Measurements from ENCODE around the gene ARHGAP45. TPM values are rescaled to one million over a fixed set of nuclear protein-coding genes. Genes with fewer than 3 reads are reported as not detected.

Gene ARHGAP45
- total RNA-seq, 2 experiments from 2014 or later, result 433 to 445 TPM

DNA sequence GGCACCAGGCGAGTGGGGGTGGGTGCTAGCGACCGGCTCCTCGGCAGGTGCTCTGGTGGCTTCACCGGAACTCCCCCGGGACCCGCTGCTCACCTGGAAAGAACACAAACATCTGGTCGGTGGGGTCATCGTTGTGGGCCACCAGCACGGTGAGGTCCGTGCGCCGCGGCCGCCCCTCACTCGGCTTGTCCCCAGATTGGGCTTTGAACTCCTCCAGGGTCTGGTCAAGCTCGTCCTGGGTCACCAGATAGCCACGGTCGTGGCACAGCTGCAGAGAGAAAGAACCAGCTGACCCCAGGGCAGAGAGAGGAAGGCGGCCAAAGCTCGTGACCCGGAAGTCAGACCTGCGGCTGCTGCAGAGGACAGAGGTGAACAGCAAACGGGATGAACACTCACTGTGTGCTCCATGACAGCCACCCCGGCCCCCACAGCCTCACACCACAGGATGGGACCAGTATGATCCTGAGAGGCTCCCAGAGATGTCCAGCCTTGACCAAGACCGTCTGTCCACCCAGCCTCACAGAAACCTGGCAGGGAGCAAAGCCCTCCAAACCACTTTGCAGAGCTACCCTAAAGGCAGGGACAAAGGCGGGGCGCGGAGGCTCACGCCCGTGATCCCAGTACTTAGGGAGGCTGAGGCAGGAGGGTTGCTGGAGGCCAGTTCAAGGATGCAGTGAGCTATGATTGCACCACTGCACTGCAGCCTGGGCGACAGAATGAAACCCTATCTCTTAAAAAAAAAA is 27.0 kb downstream of the ARHGAP45 start:
- ChIA-PET POLR2A (interaction anchor here (0.8 to 2.2 kb wide), 8 partner anchors 9 to 67 kb away, joined by 3 to 10 read pairs (median 3); partner anchors contain the start of genes ARHGAP45, CNN2 and GPX4), CTCF (interaction anchor here (1.0 to 1.7 kb wide), 4 partner anchors 99 to 230 kb away, joined by 3 to 4 read pairs (median 3); no protein-coding TSS in a partner anchor)
- Mint-ChIP-seq H3K27ac (peak overlapping the region; percentile 86), H3K27me3 (ENCODE audit: low read depth) (no peaks in the 10 kb centered on the region), H3K9me3 (ENCODE audit: insufficient read depth) (no peaks in the 10 kb centered on the region), H3K36me3 (ENCODE audit: low read depth) (peaks cover 21% of the 10 kb centered on the region), H3K4me1 (ENCODE audit: low read depth) (peaks cover 62% of the 10 kb centered on the region), H3K4me3 (peak overlapping the region; percentile 93)
- DNase-seq (no peak), ATAC-seq (no peak)

DNA sequence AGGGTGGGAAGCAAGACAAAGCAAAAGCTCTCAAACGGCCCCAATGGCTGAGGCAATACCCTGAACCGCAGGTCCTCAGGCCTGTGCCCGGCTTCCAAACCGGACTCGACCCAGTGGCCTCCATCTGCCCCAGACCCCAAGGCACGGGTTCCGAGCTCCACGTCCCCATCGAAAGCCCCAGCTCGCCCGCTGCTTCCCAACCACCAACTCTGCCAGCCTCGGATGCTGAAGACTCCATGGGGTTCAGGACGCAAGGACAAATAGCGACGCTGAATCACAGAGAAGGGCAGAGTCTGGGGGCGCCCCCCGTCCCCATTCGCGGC is 27.6 kb downstream of the ARHGAP45 start:
- Mint-ChIP-seq H3K4me1 (ENCODE audit: low read depth) (peaks cover 60% of the 10 kb centered on the region), H3K4me3 (peak overlapping the region; percentile 93), H3K36me3 (ENCODE audit: low read depth) (peaks cover 21% of the 10 kb centered on the region), H3K27ac (peak overlapping the region; percentile 86), H3K9me3 (ENCODE audit: insufficient read depth) (no peaks in the 10 kb centered on the region), H3K27me3 (ENCODE audit: low read depth) (no peaks in the 10 kb centered on the region)
- ATAC-seq (no peak), DNase-seq (no peak)
- ChIA-PET POLR2A (interaction anchor here (0.8 to 2.2 kb wide), 7 partner anchors 8 to 68 kb away, joined by 3 to 10 read pairs (median 3); partner anchors contain the start of genes ARHGAP45, CNN2 and GPX4), CTCF (interaction anchor here (1.0 to 1.1 kb wide), 2 partner anchors 98 to 231 kb away, joined by 3 to 4 read pairs; no protein-coding TSS in a partner anchor)

DNA sequence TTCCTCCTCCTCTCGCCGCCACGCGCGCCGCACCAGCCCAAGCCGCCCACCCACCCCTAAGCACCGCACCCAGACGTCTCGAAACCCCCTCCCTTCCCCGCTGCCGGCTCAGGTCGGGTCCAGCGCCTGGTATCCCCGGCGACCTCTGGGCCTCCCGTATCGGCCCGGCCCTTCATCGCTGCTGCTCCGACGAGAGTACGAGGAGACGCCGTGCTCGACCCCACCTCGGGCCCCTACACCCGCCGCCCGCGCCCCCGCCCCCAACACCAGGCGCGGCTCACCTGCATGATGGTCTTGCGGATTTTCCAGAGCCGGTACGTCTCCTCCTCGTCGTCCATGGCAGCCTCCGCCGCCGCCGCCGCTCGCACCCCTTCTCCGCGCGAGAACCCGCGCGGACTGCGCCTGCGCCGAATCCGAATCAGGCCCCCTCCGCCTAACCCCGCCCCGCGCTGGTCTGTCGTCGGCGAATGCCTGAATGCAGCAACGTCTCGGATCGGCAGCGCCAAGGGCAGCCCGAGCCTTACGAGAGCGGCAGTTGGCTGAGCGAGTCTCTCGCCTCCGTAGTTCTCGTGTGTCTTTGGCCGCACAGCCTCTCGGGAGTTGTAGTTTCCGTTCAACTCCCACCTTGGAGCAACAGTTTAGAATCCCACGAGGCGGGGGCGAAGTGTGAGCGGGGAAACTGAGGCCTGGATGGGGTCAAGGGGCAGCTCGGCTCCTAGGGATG is 28.2 kb downstream of the ARHGAP45 start, which contains the start of gene POLR2E:
POLR2E (minus strand) TSS at position 398 of the 724 bp plus-strand sequence; CDS start at position 338, 60 bp downstream.
- no peaks in the 10 kb centered on the region for H3K27me3 Mint-ChIP-seq (ENCODE audit: low read depth)
- POLR2A ChIA-PET, result interaction anchor here (0.8 to 2.2 kb wide), 5 partner anchors 9 to 69 kb away, joined by 3 to 10 read pairs (median 4); partner anchors contain the start of genes CNN2 and GPX4
- CTCF ChIA-PET, result no interaction called here
- H3K4me3 Mint-ChIP-seq, result peak within 1 kb of the TSS; percentile 93
- H3K27ac Mint-ChIP-seq, result peak within 1 kb of the TSS; percentile 86
- peaks cover 24% of the 10 kb centered on the region for H3K36me3 Mint-ChIP-seq (ENCODE audit: low read depth)
- H3K4me1 Mint-ChIP-seq (ENCODE audit: low read depth), result peaks cover 61% of the 10 kb centered on the region
- DNase-seq (peak; percentile 98), ATAC-seq (peak; percentile 96)
- H3K9me3 Mint-ChIP-seq (ENCODE audit: insufficient read depth), result no peaks in the 10 kb centered on the region

DNA sequence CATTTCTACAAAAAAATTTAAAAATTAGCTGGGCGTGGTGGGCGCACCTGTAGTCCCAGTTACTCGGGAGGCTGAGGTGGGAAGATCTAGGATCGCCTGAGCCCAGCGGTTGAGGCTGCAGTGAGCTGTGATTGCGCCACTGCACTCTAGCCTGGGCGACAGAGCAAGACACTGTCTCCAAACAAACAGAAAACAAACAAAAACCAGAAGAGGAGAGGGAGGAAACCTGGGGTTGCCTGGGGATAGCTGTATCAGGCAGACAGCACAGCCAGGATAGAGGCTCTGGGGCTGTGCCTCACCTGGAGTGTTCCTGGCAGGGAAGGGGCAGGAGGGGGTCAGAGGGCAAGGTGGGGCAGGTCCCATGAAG is 30.8 kb downstream of the ARHGAP45 start:
- POLR2A ChIA-PET, result interaction anchor here (0.8 kb wide), 1 partner anchor 31 kb away, joined by 3 read pairs; the partner anchor contains the start of gene ARHGAP45
- Mint-ChIP-seq H3K4me3 (no peak overlapping the region), H3K27me3 (ENCODE audit: low read depth) (no peaks in the 10 kb centered on the region), H3K9me3 (ENCODE audit: insufficient read depth) (no peaks in the 10 kb centered on the region), H3K36me3 (ENCODE audit: low read depth) (peaks cover 15% of the 10 kb centered on the region), H3K27ac (peak overlapping the region; percentile 66), H3K4me1 (ENCODE audit: low read depth) (peaks cover 64% of the 10 kb centered on the region)
- CTCF ChIA-PET, result interaction anchor here (1.1 to 1.4 kb wide), 2 partner anchors 31 to 32 kb away, joined by 4 read pairs; partner anchors contain the start of gene ARHGAP45
- ATAC-seq (no peak), DNase-seq (no peak)

DNA sequence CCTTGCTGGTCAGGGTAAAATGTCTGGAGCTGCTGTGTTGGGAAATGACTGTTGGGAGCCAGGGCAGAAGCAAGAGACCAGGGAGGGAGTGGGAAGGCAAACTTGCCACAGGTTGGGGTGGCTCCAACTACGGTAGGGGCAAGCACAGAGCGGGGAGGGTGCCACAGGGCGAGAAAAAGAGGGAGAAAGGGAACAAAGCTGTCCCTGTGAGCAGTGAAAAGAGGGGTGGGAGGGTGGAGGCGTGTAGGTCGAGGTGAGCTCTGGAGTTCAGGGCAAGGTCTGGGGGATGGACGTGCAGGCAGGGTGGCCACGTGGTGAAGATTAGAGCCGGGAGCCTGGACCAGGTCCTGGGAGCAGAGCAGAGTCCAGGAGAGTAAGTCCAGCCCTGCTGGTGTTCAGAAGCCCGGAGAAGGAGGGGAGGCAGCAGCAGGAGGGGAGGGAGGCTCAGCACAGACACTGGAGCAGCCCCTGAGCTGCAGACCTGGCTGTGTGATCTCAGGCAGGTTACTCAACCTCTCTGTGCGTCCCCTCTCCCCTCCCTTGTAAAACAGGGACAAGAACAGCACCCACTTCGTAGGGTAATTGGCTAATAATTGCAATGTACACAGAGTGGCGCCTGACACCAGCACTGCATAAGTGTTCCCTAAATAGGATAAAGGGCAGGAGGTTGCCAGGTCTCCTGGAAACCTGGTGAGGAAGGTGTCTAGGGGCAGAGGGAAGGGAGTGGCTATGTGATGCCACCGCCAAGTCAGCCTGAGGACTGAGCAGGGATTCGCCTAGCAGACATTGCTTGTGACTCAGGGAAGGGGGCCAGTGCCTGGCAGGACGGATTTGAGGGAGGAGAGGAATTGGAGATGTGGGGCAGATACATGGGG is 31.4 kb downstream of the ARHGAP45 start:
- Mint-ChIP-seq H3K4me1 (ENCODE audit: low read depth) (peaks cover 63% of the 10 kb centered on the region), H3K27me3 (ENCODE audit: low read depth) (no peaks in the 10 kb centered on the region), H3K9me3 (ENCODE audit: insufficient read depth) (no peaks in the 10 kb centered on the region), H3K36me3 (ENCODE audit: low read depth) (peaks cover 9% of the 10 kb centered on the region), H3K27ac (peak overlapping the region; percentile 66), H3K4me3 (no peak overlapping the region)
- ATAC-seq, result no peak
- ChIA-PET POLR2A (interaction anchor here (0.8 to 1.4 kb wide), 2 partner anchors 10 to 32 kb away, joined by 3 to 6 read pairs; partner anchors contain the start of gene ARHGAP45), CTCF (interaction anchor here (1.1 to 1.4 kb wide), 2 partner anchors 32 to 33 kb away, joined by 4 read pairs; partner anchors contain the start of gene ARHGAP45)
- DNase-seq, result no peak

DNA sequence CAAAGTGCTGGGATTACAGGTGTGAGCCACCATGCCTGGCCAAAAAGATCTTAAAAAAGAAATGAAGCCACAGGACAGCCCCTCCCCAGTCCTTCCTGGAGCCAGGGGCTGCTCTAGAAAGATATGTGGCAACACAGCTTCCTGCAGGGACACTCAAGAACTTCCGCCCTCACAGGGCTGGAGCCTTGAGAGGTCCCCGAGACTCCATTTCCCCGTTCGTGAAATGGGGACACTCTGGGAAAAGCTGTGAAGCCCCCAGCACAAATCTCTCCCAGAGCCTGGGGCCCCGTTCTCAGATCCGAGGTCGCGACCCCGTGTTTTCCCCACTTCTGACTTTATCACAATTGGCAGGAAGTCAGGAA is 34.4 kb downstream of the ARHGAP45 start:
- Mint-ChIP-seq H3K4me1 (ENCODE audit: low read depth) (peaks cover 59% of the 10 kb centered on the region), H3K27me3 (ENCODE audit: low read depth) (no peaks in the 10 kb centered on the region), H3K27ac (peak overlapping the region; percentile 85), H3K9me3 (ENCODE audit: insufficient read depth) (no peaks in the 10 kb centered on the region), H3K4me3 (peak overlapping the region; percentile 47), H3K36me3 (ENCODE audit: low read depth) (peaks cover 3% of the 10 kb centered on the region)
- no peak for ATAC-seq
- CTCF ChIA-PET, result interaction anchor here (0.8 to 1.9 kb wide), 6 partner anchors 12 to 165 kb away, joined by 3 to 7 read pairs (median 5); partner anchors contain the start of gene SBNO2
- no peak for DNase-seq
- POLR2A ChIA-PET, result interaction anchor here (0.7 to 1.4 kb wide), 6 partner anchors 10 to 168 kb away, joined by 3 to 6 read pairs (median 4); partner anchors contain the start of genes ARHGAP45 and CIRBP

DNA sequence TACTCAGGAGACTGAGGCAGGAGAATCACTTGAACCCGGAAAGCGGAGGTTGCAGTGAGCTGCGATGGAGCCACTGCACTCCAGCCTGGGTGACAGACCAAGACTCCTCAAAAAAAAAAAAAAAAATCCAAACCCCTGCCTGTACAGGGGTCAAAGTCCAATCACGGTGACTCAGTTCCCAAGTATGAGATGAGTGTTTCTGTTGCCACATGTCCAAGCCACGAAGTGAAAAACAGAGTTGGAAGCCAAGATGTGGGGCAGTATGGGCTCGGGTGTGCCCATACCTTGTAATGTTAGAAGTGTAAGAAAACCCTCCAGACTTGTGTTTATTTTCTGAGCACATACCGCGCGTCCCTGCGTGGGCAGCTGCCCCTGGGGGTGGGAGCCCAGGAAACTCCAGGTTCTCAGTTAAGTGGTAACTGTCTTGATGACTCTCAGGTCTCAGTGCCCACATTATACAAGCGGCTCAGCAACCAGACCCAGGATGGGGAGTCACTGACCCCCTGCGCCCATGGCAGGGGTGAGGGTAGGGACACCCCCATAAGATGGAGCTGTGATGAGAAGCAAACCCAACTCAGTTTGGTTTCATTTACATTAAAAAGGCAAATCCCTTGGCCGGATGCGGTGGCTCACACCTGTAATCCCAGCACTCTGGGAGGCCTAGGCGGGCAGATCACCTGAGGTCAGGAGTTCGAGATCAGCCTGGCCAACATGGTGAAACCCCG is 35.6 kb downstream of the ARHGAP45 start:
- Mint-ChIP-seq H3K27me3 (ENCODE audit: low read depth) (no peaks in the 10 kb centered on the region), H3K9me3 (ENCODE audit: insufficient read depth) (no peaks in the 10 kb centered on the region), H3K27ac (peak overlapping the region; percentile 85), H3K36me3 (ENCODE audit: low read depth) (peaks cover 6% of the 10 kb centered on the region), H3K4me3 (peak overlapping the region; percentile 58), H3K4me1 (ENCODE audit: low read depth) (peaks cover 54% of the 10 kb centered on the region)
- POLR2A ChIA-PET, result interaction anchor here (0.6 to 2.2 kb wide), 5 partner anchors 9 to 90 kb away, joined by 3 to 10 read pairs (median 3); partner anchors contain the start of gene ARHGAP45
- CTCF ChIA-PET, result interaction anchor here (1.2 to 1.9 kb wide), 4 partner anchors 10 to 164 kb away, joined by 3 to 7 read pairs (median 5); no protein-coding TSS in a partner anchor
- ATAC-seq, result no peak
- peak; percentile 51 for DNase-seq

DNA sequence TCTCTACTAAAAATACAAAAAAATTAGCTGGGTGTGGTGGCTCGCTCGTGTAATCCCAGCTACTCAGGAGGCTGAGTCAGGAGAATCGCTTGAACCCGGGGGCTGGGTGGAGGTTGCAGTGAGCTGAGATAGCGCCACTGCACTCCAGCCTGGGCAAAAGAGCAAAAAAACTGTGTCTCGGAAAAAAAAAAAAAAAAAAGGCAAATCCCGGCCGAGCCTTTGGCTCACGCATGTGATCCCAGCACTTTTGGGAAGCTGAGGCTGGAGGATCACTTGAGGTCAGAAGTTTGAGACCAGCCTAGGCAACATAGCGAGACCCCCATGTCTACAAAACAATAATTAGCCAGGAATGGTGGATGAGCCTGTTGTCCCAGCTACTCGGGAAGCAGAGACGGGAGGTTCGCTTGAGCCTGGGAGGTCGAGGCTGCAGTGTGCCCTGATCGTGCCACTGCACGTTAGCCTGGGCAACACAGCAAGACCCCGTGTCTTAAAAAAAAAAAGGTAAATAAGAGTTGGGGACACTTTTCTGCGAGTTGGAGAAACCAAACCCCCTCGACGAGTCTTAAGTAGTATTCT is 36.3 kb downstream of the ARHGAP45 start:
- POLR2A ChIA-PET, result interaction anchor here (0.6 to 2.2 kb wide), 7 partner anchors 9 to 89 kb away, joined by 3 to 10 read pairs (median 3); partner anchors contain the start of gene ARHGAP45
- Mint-ChIP-seq H3K27ac (peak overlapping the region; percentile 83), H3K9me3 (ENCODE audit: insufficient read depth) (no peaks in the 10 kb centered on the region)

DNA sequence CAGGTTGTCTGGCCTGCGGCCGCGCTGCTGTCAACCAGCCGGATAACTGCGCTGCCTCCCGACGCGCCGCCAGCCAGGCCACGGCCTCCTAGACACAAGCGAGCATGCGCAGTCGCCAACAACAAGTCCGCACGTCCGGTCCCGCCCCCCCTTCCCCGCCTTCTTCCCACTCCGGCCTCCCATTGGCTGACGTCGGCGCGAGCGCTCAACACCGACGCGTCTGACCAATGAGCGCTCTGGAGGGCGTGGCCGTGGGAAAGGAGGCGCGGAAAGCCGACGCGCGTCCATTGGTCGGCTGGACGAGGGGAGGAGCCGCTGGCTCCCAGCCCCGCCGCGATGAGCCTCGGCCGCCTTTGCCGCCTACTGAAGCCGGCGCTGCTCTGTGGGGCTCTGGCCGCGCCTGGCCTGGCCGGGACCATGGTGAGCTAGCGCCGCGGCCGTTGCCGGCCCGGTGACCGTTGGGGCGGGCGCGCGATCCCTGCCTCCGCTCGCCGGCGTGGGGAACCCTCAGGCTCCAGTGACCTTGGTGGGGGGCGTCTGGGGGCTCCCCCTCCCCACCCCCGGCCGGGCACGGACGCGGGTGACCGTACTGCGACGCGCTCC is 36.8 kb downstream of the ARHGAP45 start, which contains the start of gene GPX4:
GPX4 (plus strand) TSS at position 287 of the 603 bp plus-strand sequence; CDS start at position 337, 50 bp downstream.
- Mint-ChIP-seq H3K27ac (peak within 1 kb of the TSS; percentile 83), H3K36me3 (ENCODE audit: low read depth) (peaks cover 8% of the 10 kb centered on the region), H3K4me3 (peak within 1 kb of the TSS; percentile 75), H3K27me3 (ENCODE audit: low read depth) (no peaks in the 10 kb centered on the region), H3K4me1 (ENCODE audit: low read depth) (peaks cover 46% of the 10 kb centered on the region), H3K9me3 (ENCODE audit: insufficient read depth) (no peaks in the 10 kb centered on the region)
- POLR2A ChIA-PET, result interaction anchor here (0.9 to 2.2 kb wide), 4 partner anchors 9 to 76 kb away, joined by 3 to 10 read pairs (median 4); partner anchors contain the start of gene ARHGAP45
- ATAC-seq, result peak; percentile 93
- CTCF ChIA-PET, result no interaction called here
- peak; percentile 99 for DNase-seq

More for the DNA sequence above, 36.3 kb downstream of the ARHGAP45 start:
- H3K36me3 Mint-ChIP-seq (ENCODE audit: low read depth), result peaks cover 6% of the 10 kb centered on the region
- H3K4me1 Mint-ChIP-seq (ENCODE audit: low read depth), result peaks cover 49% of the 10 kb centered on the region
- no peak for ATAC-seq
- no peaks in the 10 kb centered on the region for H3K27me3 Mint-ChIP-seq (ENCODE audit: low read depth)
- H3K4me3 Mint-ChIP-seq, result peak overlapping the region; percentile 58
- CTCF ChIA-PET, result interaction anchor here (1.2 to 1.7 kb wide), 2 partner anchors 100 to 163 kb away, joined by 3 to 4 read pairs; no protein-coding TSS in a partner anchor
- DNase-seq, result no peak

All from activated CD8-positive, alpha-beta T cell treated with anti-CD3 and anti-CD28 coated beads, Interleukin-2, amount 10 ng/mL, durations not matched to agents 7 days and 5 days (primary cell).